ENCODE measurements around the gene CFAP298.
"Not testable (repeated sequence)": the region's sequence is repeated elsewhere in the genome, so short reads cannot be mapped to it uniquely, and the experiment has no call there.

Gene CFAP298

GRCh38 chr21:32611471-32611997 lies 643 bp downstream of the CFAP298 start:
- peaks cover 27% of the 10 kb centered on the region for H3K27me3 Mint-ChIP-seq
- H3K9me3 Mint-ChIP-seq = no peaks in the 10 kb centered on the region
- H3K36me3 Mint-ChIP-seq = peaks cover 17% of the 10 kb centered on the region
- H3K4me3 Mint-ChIP-seq = peak overlapping the region; percentile 97
- peaks cover 24% of the 10 kb centered on the region for H3K4me1 Mint-ChIP-seq
- H3K27ac Mint-ChIP-seq = peak overlapping the region; percentile 87
- CTCF ChIA-PET = interaction anchor here (2.0 kb wide), 1 partner anchor 10 kb away, joined by 7 read pairs; no protein-coding TSS in a partner anchor
- DNase-seq = peak; percentile 56

- not testable (repeated sequence) for DNase-seq, H3K9me3 Mint-ChIP-seq, H3K27ac Mint-ChIP-seq
- peaks cover 27% of the 10 kb centered on the region for H3K27me3 Mint-ChIP-seq
- H3K4me1 Mint-ChIP-seq = peaks cover 24% of the 10 kb centered on the region
- CTCF ChIA-PET = interaction anchor here (1.2 to 2.1 kb wide), 2 partner anchors 10 to 13 kb away, joined by 3 to 10 read pairs; no protein-coding TSS in a partner anchor
- H3K36me3 Mint-ChIP-seq = peaks cover 22% of the 10 kb centered on the region
- peak overlapping the region; percentile 55 for H3K4me3 Mint-ChIP-seq
Observed at GRCh38 chr21:32610940-32611339, 1.2 kb downstream of the CFAP298 start.

- Mint-ChIP-seq H3K36me3 (peaks cover 32% of the 10 kb centered on the region), H3K27me3 (peaks cover 14% of the 10 kb centered on the region), H3K4me1 (peaks cover 24% of the 10 kb centered on the region), H3K4me3 (no peak overlapping the region), H3K9me3 (no peaks in the 10 kb centered on the region), H3K27ac (no peak overlapping the region)
- CTCF ChIA-PET = interaction anchor here (0.8 to 2.1 kb wide), 3 partner anchors 8 to 205 kb away, joined by 3 to 10 read pairs (median 4); no protein-coding TSS in a partner anchor
- DNase-seq = no peak
Observed at GRCh38 chr21:32608851-32609250, 3.3 kb downstream of the CFAP298 start.

GRCh38 chr21:32605469-32605868 lies 6.7 kb downstream of the CFAP298 start:
- no peak for DNase-seq
- no peak overlapping the region for H3K4me3 Mint-ChIP-seq
- CTCF ChIA-PET = interaction anchor here (1.5 kb wide), 1 partner anchor 15 kb away, joined by 3 read pairs; no protein-coding TSS in a partner anchor
- no peaks in the 10 kb centered on the region for H3K27me3 Mint-ChIP-seq
- H3K36me3 Mint-ChIP-seq = peaks cover 47% of the 10 kb centered on the region
- H3K27ac Mint-ChIP-seq = no peak overlapping the region
- H3K9me3 Mint-ChIP-seq = no peaks in the 10 kb centered on the region
- peaks cover 8% of the 10 kb centered on the region for H3K4me1 Mint-ChIP-seq

- Mint-ChIP-seq H3K27ac (no peak overlapping the region), H3K4me3 (no peak overlapping the region), H3K4me1 (peaks cover 5% of the 10 kb centered on the region), H3K36me3 (peaks cover 45% of the 10 kb centered on the region), H3K9me3 (no peaks in the 10 kb centered on the region), H3K27me3 (no peaks in the 10 kb centered on the region)
- DNase-seq = no peak
- CTCF ChIA-PET = no interaction called here
Observed at GRCh38 chr21:32604464-32604863, 7.7 kb downstream of the CFAP298 start.

GRCh38 chr21:32603131-32603530 lies 9.0 kb downstream of the CFAP298 start:
- Mint-ChIP-seq H3K36me3 (peaks cover 40% of the 10 kb centered on the region), H3K9me3 (no peaks in the 10 kb centered on the region), H3K4me1 (no peaks in the 10 kb centered on the region), H3K4me3 (no peak overlapping the region), H3K27ac (no peak overlapping the region), H3K27me3 (no peaks in the 10 kb centered on the region)
- DNase-seq = no peak
- CTCF ChIA-PET = no interaction called here

GRCh38 chr21:32602099-32602498 lies 10.1 kb downstream of the CFAP298 start:
- DNase-seq = no peak
- H3K4me3 Mint-ChIP-seq = no peak overlapping the region
- H3K27ac Mint-ChIP-seq = no peak overlapping the region
- H3K27me3 Mint-ChIP-seq = no peaks in the 10 kb centered on the region
- CTCF ChIA-PET = interaction anchor here (0.9 to 5.8 kb wide), 3 partner anchors 10 to 210 kb away, joined by 3 to 95 read pairs (median 7); partner anchors contain the start of gene CFAP298
- peaks cover 35% of the 10 kb centered on the region for H3K36me3 Mint-ChIP-seq
- H3K4me1 Mint-ChIP-seq = no peaks in the 10 kb centered on the region
- H3K9me3 Mint-ChIP-seq = no peaks in the 10 kb centered on the region

- CTCF ChIA-PET = interaction anchor here (1.4 to 5.8 kb wide), 4 partner anchors 9 to 203 kb away, joined by 4 to 95 read pairs (median 6); no protein-coding TSS in a partner anchor
- Mint-ChIP-seq H3K27ac (no peak overlapping the region), H3K9me3 (no peaks in the 10 kb centered on the region), H3K27me3 (no peaks in the 10 kb centered on the region), H3K4me1 (peaks cover 10% of the 10 kb centered on the region), H3K4me3 (no peak overlapping the region), H3K36me3 (peaks cover 20% of the 10 kb centered on the region)
- DNase-seq = no peak
Observed at GRCh38 chr21:32599526-32599925, 12.7 kb downstream of the CFAP298 start.

- H3K27ac Mint-ChIP-seq = no peak overlapping the region
Observed at GRCh38 chr21:32599091-32599490, 13.1 kb downstream of the CFAP298 start.

GRCh38 chr21:32597205-32597604 lies 15.0 kb downstream of the CFAP298 start:
- Mint-ChIP-seq H3K27me3 (no peaks in the 10 kb centered on the region), H3K36me3 (peaks cover 6% of the 10 kb centered on the region), H3K4me3 (no peak overlapping the region), H3K4me1 (peaks cover 10% of the 10 kb centered on the region), H3K9me3 (no peaks in the 10 kb centered on the region), H3K27ac (no peak overlapping the region)
- CTCF ChIA-PET = interaction anchor here (1.3 to 5.8 kb wide), 2 partner anchors 13 to 193 kb away, joined by 3 to 95 read pairs; no protein-coding TSS in a partner anchor
- no peak for DNase-seq

More at GRCh38 chr21:32599091-32599490, 13.1 kb downstream of the CFAP298 start:
- CTCF ChIA-PET = interaction anchor here (1.4 to 5.8 kb wide), 3 partner anchors 10 to 195 kb away, joined by 4 to 95 read pairs (median 7); no protein-coding TSS in a partner anchor
- Mint-ChIP-seq H3K36me3 (peaks cover 16% of the 10 kb centered on the region), H3K4me3 (no peak overlapping the region), H3K9me3 (no peaks in the 10 kb centered on the region), H3K4me1 (peaks cover 10% of the 10 kb centered on the region), H3K27me3 (no peaks in the 10 kb centered on the region)
- no peak for DNase-seq

- Mint-ChIP-seq H3K27ac (no peak overlapping the region), H3K4me1 (peaks cover 10% of the 10 kb centered on the region), H3K4me3 (no peak overlapping the region), H3K9me3 (no peaks in the 10 kb centered on the region), H3K36me3 (no peaks in the 10 kb centered on the region), H3K27me3 (no peaks in the 10 kb centered on the region)
- DNase-seq = no peak
- CTCF ChIA-PET = interaction anchor here (1.0 kb wide), 1 partner anchor 26 kb away, joined by 3 read pairs; no protein-coding TSS in a partner anchor
Observed at GRCh38 chr21:32595431-32595830, 16.7 kb downstream of the CFAP298 start.

- Mint-ChIP-seq H3K27ac (no peak overlapping the region), H3K9me3 (no peaks in the 10 kb centered on the region), H3K4me1 (peaks cover 10% of the 10 kb centered on the region), H3K36me3 (no peaks in the 10 kb centered on the region), H3K4me3 (no peak overlapping the region), H3K27me3 (no peaks in the 10 kb centered on the region)
- CTCF ChIA-PET = interaction anchor here (1.3 to 2.3 kb wide), 2 partner anchors 190 to 192 kb away, joined by 3 to 7 read pairs; no protein-coding TSS in a partner anchor
- DNase-seq = no peak
Observed at GRCh38 chr21:32593690-32594089, 18.5 kb downstream of the CFAP298 start.

GRCh38 chr21:32592929-32593502 lies 19.2 kb downstream of the CFAP298 start:
- H3K36me3 Mint-ChIP-seq = no peaks in the 10 kb centered on the region
- no peaks in the 10 kb centered on the region for H3K9me3 Mint-ChIP-seq
- H3K27ac Mint-ChIP-seq = no peak overlapping the region
- no peak overlapping the region for H3K4me3 Mint-ChIP-seq
- no peak for DNase-seq
- no peaks in the 10 kb centered on the region for H3K27me3 Mint-ChIP-seq
- CTCF ChIA-PET = interaction anchor here (1.3 to 2.3 kb wide), 2 partner anchors 189 to 191 kb away, joined by 3 to 7 read pairs; no protein-coding TSS in a partner anchor
- H3K4me1 Mint-ChIP-seq = peaks cover 10% of the 10 kb centered on the region

- Mint-ChIP-seq H3K27me3 (no peaks in the 10 kb centered on the region), H3K27ac (no peak overlapping the region), H3K9me3 (no peaks in the 10 kb centered on the region), H3K4me1 (no peaks in the 10 kb centered on the region), H3K36me3 (no peaks in the 10 kb centered on the region), H3K4me3 (no peak overlapping the region)
- CTCF ChIA-PET = no interaction called here
- DNase-seq = no peak
Observed at GRCh38 chr21:32590130-32590529, 22.0 kb downstream of the CFAP298 start.
